Ascending aorta (tissue), 2 donors: ENCODE measurements around the gene INCENP. TPM values are rescaled to one million over a fixed set of nuclear protein-coding genes. Genes with fewer than 3 reads are reported as not detected.

Experiments
- DNase-seq, 2 donors: peaks; one replicate each; pipeline ENCODE4 v3.0.0-alpha.2; 2019; ENCODE audit warnings: low spot score in 2 of 2
- H3K27ac ChIP-seq, 2 donors: fragments of 200-600 bp; sonication (generic); one replicate each; pipeline ENCODE4 v1.5.1; 2016 to 2017; ENCODE audit warnings: mild to moderate bottlenecking in 1 of 2
- H3K27me3 ChIP-seq: fragments of 200-600 bp; sonication (generic); one replicate; pipeline ENCODE4 v1.5.1; 2017
- H3K36me3 ChIP-seq, 2 donors: fragments of 200-600 bp; sonication (generic); one replicate each; pipeline ENCODE4 v1.5.1; 2016
- H3K4me1 ChIP-seq, 2 donors: fragments of 200-600 bp; sonication (generic); one replicate each; pipeline ENCODE4 v1.5.1; 2016 to 2017; ENCODE audit warnings: mild to moderate bottlenecking in 1 of 2
- H3K4me3 ChIP-seq, 2 donors: fragments of 200-600 bp; sonication (generic); one replicate each; pipeline ENCODE4 v1.5.1; 2016 to 2017; ENCODE audit warnings: mild to moderate bottlenecking in 1 of 2
- H3K9me3 ChIP-seq, 2 donors: fragments of 200-600 bp; sonication (generic); one replicate each; pipeline ENCODE4 v1.5.1; 2016
- CTCF ChIP-seq, 3 experiments: fragments of 200-600 bp in 2 of 3; fragments of 450-650 bp in 1 of 3; sonication (generic) in 2 of 3; IDR thresholded peaks; one replicate each; pipeline ENCODE4 v1.5.1; 2016 to 2019; ENCODE audit warnings: antibody characterized with exemption in 3 of 3, mild to moderate bottlenecking in 1 of 3, moderate library complexity in 1 of 3
- intact Hi-C: fragments of 100-400 bp; cut with DNase I; formaldehyde crosslinking; loops from one replicate; pipeline ENCODE4 v1.15.1; 2023
- total RNA-seq: library from RNA; depleted of rRNA; stranded (reverse); fragments of >200 nt; gene quantifications from one replicate; pipeline ENCODE4 v1.1.0, GENCODE V29; 2016

INCENP gene
- total RNA-seq, 1 donor from 2014 or later, result 55.5 TPM

GRCh38 chr11:62140304-62141110 lies 16.7 kb downstream of the INCENP start:
- no peak for TF ChIP-seq CTCF (IDR thresholded peaks at IDR 0.05)
- H3K27me3 ChIP-seq, result no peaks in the 10 kb centered on the region
- DNase-seq, result no peak
- no peak overlapping the region for H3K4me3 ChIP-seq
- H3K36me3 ChIP-seq, result peaks cover 51 to 52% of the 10 kb centered on the region in 2 donors
- no peaks in the 10 kb centered on the region for H3K9me3 ChIP-seq
- no peaks in the 10 kb centered on the region for H3K4me1 ChIP-seq
- no peak overlapping the region for H3K27ac ChIP-seq
- intact Hi-C loops, result no loop called here

DNA sequence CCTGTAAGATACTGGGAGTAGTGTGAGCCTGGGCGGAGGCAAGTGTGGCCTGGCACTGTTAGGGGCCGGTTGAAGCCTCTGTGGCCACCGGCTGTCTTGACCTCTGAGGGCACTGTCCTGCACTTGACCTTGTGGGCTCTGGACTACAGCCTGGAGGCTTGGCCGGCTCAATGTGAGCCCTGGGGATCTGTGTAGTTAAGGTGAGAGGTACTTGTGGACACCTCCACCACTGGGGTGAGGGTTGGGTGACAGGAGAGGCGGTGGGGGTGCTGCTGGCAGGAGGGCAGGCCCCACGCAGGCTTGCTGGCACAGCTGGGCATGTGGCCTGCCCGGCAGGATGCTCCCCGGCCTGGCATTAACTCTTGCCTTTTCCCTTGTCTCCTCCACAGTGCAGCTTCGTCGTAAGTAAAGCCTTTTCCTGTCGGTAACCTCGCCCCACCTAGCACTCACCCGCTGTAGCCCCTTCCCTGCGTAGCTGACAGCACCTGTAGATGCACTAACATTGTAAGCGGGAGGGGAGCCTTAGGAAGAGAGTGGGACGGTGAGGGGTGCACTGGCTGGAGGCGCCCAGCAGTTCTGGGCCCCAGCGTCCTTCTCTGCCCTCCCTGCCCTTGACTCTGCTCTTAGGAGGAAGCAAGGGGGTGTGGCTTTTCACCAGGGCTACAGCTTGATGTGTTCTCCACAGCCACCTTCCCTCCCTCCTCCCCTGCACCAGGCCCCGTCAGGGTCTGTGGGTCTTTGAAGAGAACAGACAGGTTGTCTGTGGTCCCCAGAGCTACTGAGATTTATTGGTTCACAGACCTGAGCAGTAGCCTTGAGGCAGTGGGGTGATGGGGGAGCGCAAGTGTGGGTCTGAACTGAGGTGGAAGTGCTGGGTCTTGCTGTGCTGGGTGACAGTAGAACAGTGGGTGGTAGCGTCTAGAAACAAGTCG lies 17.6 kb downstream of the INCENP start:
- Histone ChIP-seq H3K4me1 (no peaks in the 10 kb centered on the region), H3K4me3 (no peak overlapping the region), H3K27ac (no peak overlapping the region), H3K9me3 (no peaks in the 10 kb centered on the region), H3K27me3 (no peaks in the 10 kb centered on the region), H3K36me3 (peaks cover 58 to 60% of the 10 kb centered on the region in 2 donors)
- no peak for TF ChIP-seq CTCF (IDR thresholded peaks at IDR 0.05)
- intact Hi-C loops, result no loop called here
- no peak for DNase-seq

GRCh38 chr11:62142043-62142375 lies 18.2 kb downstream of the INCENP start:
- Histone ChIP-seq H3K4me3 (no peak overlapping the region), H3K27me3 (no peaks in the 10 kb centered on the region), H3K27ac (no peak overlapping the region), H3K36me3 (peaks cover 65% of the 10 kb centered on the region in 2 donors), H3K9me3 (no peaks in the 10 kb centered on the region), H3K4me1 (no peaks in the 10 kb centered on the region)
- intact Hi-C loops, result no loop called here
- no peak for DNase-seq
- no peak for TF ChIP-seq CTCF (IDR thresholded peaks at IDR 0.05)

- no peak overlapping the region for H3K4me3 ChIP-seq
- peaks cover 67 to 72% of the 10 kb centered on the region in 2 donors for H3K36me3 ChIP-seq
- DNase-seq, result no peak
- H3K27ac ChIP-seq, result no peak overlapping the region
- H3K4me1 ChIP-seq, result no peaks in the 10 kb centered on the region
- no peaks in the 10 kb centered on the region for H3K27me3 ChIP-seq
- intact Hi-C loops, result no loop called here
- no peaks in the 10 kb centered on the region for H3K9me3 ChIP-seq
- TF ChIP-seq CTCF (IDR thresholded peaks at IDR 0.05), result no peak
Measured at GRCh38 chr11:62142921-62143320, 19.1 kb downstream of the INCENP start.

GRCh38 chr11:62143727-62144126 lies 19.9 kb downstream of the INCENP start:
- H3K9me3 ChIP-seq, result no peaks in the 10 kb centered on the region

More at GRCh38 chr11:62143727-62144126, 19.9 kb downstream of the INCENP start:
- TF ChIP-seq CTCF (IDR thresholded peaks at IDR 0.05), result no peak
- Histone ChIP-seq H3K4me3 (no peak overlapping the region), H3K27me3 (no peaks in the 10 kb centered on the region), H3K4me1 (no peaks in the 10 kb centered on the region), H3K36me3 (peaks cover 65 to 73% of the 10 kb centered on the region in 2 donors), H3K27ac (no peak overlapping the region)
- no peak for DNase-seq
- intact Hi-C loops, result no loop called here
